ENCODE results near the gene WFIKKN2. TPM values are rescaled to one million over a fixed set of nuclear protein-coding genes. Genes with fewer than 3 reads are reported as not detected.

WFIKKN2 gene
- total and polyA plus RNA-seq, 2 of the 8 experiments (the other 6 are each of a cell fraction or from before 2014, with no cell fraction given), result 0.07 to 0.30 TPM

- no peak overlapping the region for H3K23ac ChIP-seq (ENCODE audit: insufficient read length)
- no peak overlapping the region for H3K4me2 ChIP-seq (ENCODE audit: insufficient read depth in 1 of 2, low read depth in 2 of 2, low read length in 2 of 2)
- no peak overlapping the region for H3K27ac ChIP-seq (ENCODE audit: low read depth, low read length)
- no peaks in the 10 kb centered on the region for H4K20me1 ChIP-seq (replicated peaks in 1 of 2; ENCODE audit: control insufficient read depth in 1 of 2, insufficient read depth in 2 of 2, low read length in 2 of 2)
- TF ChIP-seq NANOG (IDR thresholded peaks at IDR 0.05; ENCODE audit: insufficient read depth, low read depth, low read length, poor library complexity, severe bottlenecking) (no peak), TCF12 (IDR thresholded peaks at IDR 0.05; ENCODE audit: low read depth, low read length) (no peak), SUZ12 (IDR thresholded peaks at IDR 0.05; ENCODE audit: low read length) (no peak)
- ChIA-PET CTCF (ENCODE audit: partially characterized antibody) (interaction anchor here (0.8 to 2.9 kb wide), 3 partner anchors 17 to 124 kb away, joined by 3 to 12 read pairs (median 7); no protein-coding TSS in a partner anchor), POLR2A (ENCODE audit: partially characterized antibody) (interaction anchor here (1.4 kb wide), 1 partner anchor 41 kb away, joined by 6 read pairs; the partner anchor contains the start of gene TOB1)
- no peaks in the 10 kb centered on the region for H3K27me3 ChIP-seq (replicated peaks in 1 of 4; ENCODE audit: control insufficient read depth in 3 of 4, extremely low read depth in 1 of 4, insufficient read depth in 3 of 4, low read length in 3 of 4)
- FAIRE-seq (no peak), DNase-seq (ENCODE audit: low read depth in 1 of 2, low spot score in 2 of 2) (no peak)
- H2BK5ac ChIP-seq (ENCODE audit: low read depth, low read length), result no peak overlapping the region
- H2AK5ac ChIP-seq (ENCODE audit: low read depth, low read length), result no peak overlapping the region
- no peak overlapping the region for H2BK15ac ChIP-seq (ENCODE audit: low read length)
- no peak overlapping the region for H4K8ac ChIP-seq (ENCODE audit: extremely low read depth, insufficient read depth, low read length)
- H4K91ac ChIP-seq (replicated peaks; ENCODE audit: insufficient read length, low read length), result no peak overlapping the region
- no peaks in the 10 kb centered on the region for H3K79me1 ChIP-seq (ENCODE audit: low read depth, low read length)
- no peaks in the 10 kb centered on the region for H3K23me2 ChIP-seq (ENCODE audit: low read depth, low read length)
- no peak overlapping the region for H2BK12ac ChIP-seq (ENCODE audit: low read depth, low read length)
- no peaks in the 10 kb centered on the region for H3K36me3 ChIP-seq (ENCODE audit: control insufficient read depth in 2 of 4, insufficient read depth in 4 of 4, low read length in 3 of 4)
- no peak overlapping the region for H2AFZ ChIP-seq (ENCODE audit: low read length)
- no peak overlapping the region for H3K9ac ChIP-seq (replicated peaks in 1 of 4; ENCODE audit: extremely low read depth in 1 of 4, low read depth in 3 of 4, low read length in 3 of 4)
- H3K4me1 ChIP-seq (replicated peaks in 1 of 4; ENCODE audit: control insufficient read depth in 3 of 4, insufficient read depth in 4 of 4, low read length in 3 of 4), result peaks cover 0 to 7% (median 4%) of the 10 kb centered on the region in 4 experiments; a peak in 4 of 7 replicates
- no peak overlapping the region for H3K14ac ChIP-seq (ENCODE audit: insufficient read length)
- no peak overlapping the region for H3K56ac ChIP-seq (replicated peaks; ENCODE audit: insufficient read length, low read depth, low read length)
- no peak overlapping the region for H4K5ac ChIP-seq (ENCODE audit: insufficient read length, low read depth, low read length)
- no peak overlapping the region for H3K18ac ChIP-seq (ENCODE audit: extremely low read depth, low read length)
- H3K79me2 ChIP-seq (ENCODE audit: control insufficient read depth in 1 of 2, insufficient read depth in 2 of 2, low read length in 2 of 2), result no peaks in the 10 kb centered on the region
- no peak overlapping the region for H2BK120ac ChIP-seq (replicated peaks; ENCODE audit: low read depth, low read length)
- no peak overlapping the region for H3K4me3 ChIP-seq (ENCODE audit: extremely low read depth in 1 of 4, insufficient read depth in 2 of 4, low read depth in 3 of 4, low read length in 4 of 4)
- no peak overlapping the region for H3K4ac ChIP-seq (replicated peaks; ENCODE audit: insufficient read length, low read depth, low read length)
- no peaks in the 10 kb centered on the region for H3K9me3 ChIP-seq (ENCODE audit: insufficient read depth in 2 of 2, low read depth in 1 of 2, low read length in 1 of 2)
- no peak overlapping the region for H2BK20ac ChIP-seq (ENCODE audit: low read length)
Observed at GRCh38 chr17:50825188-50825587, 10.2 kb upstream of the WFIKKN2 start.

Data from H1 (cell line).